Measurements from ENCODE around the gene ELAVL4.

ELAVL4 gene

GRCh38 chr1:50196081-50196480 lies 87.4 kb downstream of the ELAVL4 start:
- DNase-seq (ENCODE audit: low read depth, low spot score) = no peak
- in situ Hi-C loops (cut with HindIII; ENCODE audit: low sequenced_read_pairs) = no loop called here
- no peak for TF ChIP-seq CTCF (IDR thresholded peaks at IDR 0.05; ENCODE audit: low read depth, low read length)
- H3K4me3 ChIP-seq (ENCODE audit: low read depth, low read length) = no peak overlapping the region

GRCh38 chr1:50197216-50197615 lies 88.5 kb downstream of the ELAVL4 start:
- in situ Hi-C loops (cut with HindIII; ENCODE audit: low sequenced_read_pairs) = no loop called here
- TF ChIP-seq CTCF (IDR thresholded peaks at IDR 0.05; ENCODE audit: low read depth, low read length) = no peak
- no peak for DNase-seq (ENCODE audit: low read depth, low spot score)
- H3K4me3 ChIP-seq (ENCODE audit: low read depth, low read length) = no peak overlapping the region

- TF ChIP-seq CTCF (IDR thresholded peaks at IDR 0.05; ENCODE audit: low read depth, low read length) = no peak
- no peak for DNase-seq (ENCODE audit: low read depth, low spot score)
- no peak overlapping the region for H3K4me3 ChIP-seq (ENCODE audit: low read depth, low read length)
- in situ Hi-C loops (cut with HindIII; ENCODE audit: low sequenced_read_pairs) = no loop called here
Measured at GRCh38 chr1:50208315-50208714, 99.6 kb downstream of the ELAVL4 start.

GRCh38 chr1:50208756-50209155 lies 100.0 kb downstream of the ELAVL4 start:
- no peak for DNase-seq (ENCODE audit: low read depth, low spot score)
- no peak overlapping the region for H3K4me3 ChIP-seq (ENCODE audit: low read depth, low read length)
- in situ Hi-C loops (cut with HindIII; ENCODE audit: low sequenced_read_pairs) = no loop called here
- TF ChIP-seq CTCF (IDR thresholded peaks at IDR 0.05; ENCODE audit: low read depth, low read length) = no peak

- TF ChIP-seq CTCF (IDR thresholded peaks at IDR 0.05; ENCODE audit: low read depth, low read length) = no peak
- no peak for DNase-seq (ENCODE audit: low read depth, low spot score)
- H3K4me3 ChIP-seq (ENCODE audit: low read depth, low read length) = no peak overlapping the region
- in situ Hi-C loops (cut with HindIII; ENCODE audit: low sequenced_read_pairs) = no loop called here
Measured at GRCh38 chr1:50209749-50210148, 101.0 kb downstream of the ELAVL4 start.

GRCh38 chr1:50213505-50213904 lies 104.8 kb downstream of the ELAVL4 start:
- no peak overlapping the region for H3K4me3 ChIP-seq (ENCODE audit: low read depth, low read length)
- DNase-seq (ENCODE audit: low read depth, low spot score) = no peak
- no peak for TF ChIP-seq CTCF (IDR thresholded peaks at IDR 0.05; ENCODE audit: low read depth, low read length)
- in situ Hi-C loops (cut with HindIII; ENCODE audit: low sequenced_read_pairs) = no loop called here

- in situ Hi-C loops (cut with HindIII; ENCODE audit: low sequenced_read_pairs) = no loop called here
- no peak for TF ChIP-seq CTCF (IDR thresholded peaks at IDR 0.05; ENCODE audit: low read depth, low read length)
- no peak overlapping the region for H3K4me3 ChIP-seq (ENCODE audit: low read depth, low read length)
- DNase-seq (ENCODE audit: low read depth, low spot score) = no peak
Measured at GRCh38 chr1:50214717-50215116, 106.0 kb downstream of the ELAVL4 start.

Data from astrocyte of the spinal cord (primary cell).